ENCODE results near the gene STRA8.

STRA8 gene

Small RNA genes lying within 50 kb of the gene (small RNA-seq; reads per million reads assigned to genes)
- 0 to 0.04 reads per million in 2 experiments for gene MIR6509

All from SK-N-DZ (cell line).